Progenitor cell of endocrine pancreas (in vitro differentiated cells): Measurements from ENCODE around the gene PPP2R5C. TPM values are rescaled to one million over a fixed set of nuclear protein-coding genes. Genes with fewer than 3 reads are reported as not detected.

Experiments used
- DNase-seq: peaks from one replicate; pipeline ENCODE4 v3.0.0; 2021; ENCODE audit warnings: low spot score; ENCODE audit not compliant: unreplicated experiment
- H3K27ac Mint-ChIP-seq: 2 replicates; pipeline ENCODE4 v1.8.0; 2021; ENCODE audit warnings: mild to moderate bottlenecking, moderate library complexity, mixed read lengths
- H3K27me3 Mint-ChIP-seq: 2 replicates; pipeline ENCODE4 v1.8.0; 2021; ENCODE audit warnings: mixed read lengths
- H3K36me3 Mint-ChIP-seq: 2 replicates; pipeline ENCODE4 v1.8.0; 2022; ENCODE audit warnings: mixed read lengths; ENCODE audit not compliant: insufficient read depth
- H3K4me1 Mint-ChIP-seq: 2 replicates; pipeline ENCODE4 v1.8.0; 2021; ENCODE audit warnings: low read depth, mixed read lengths
- H3K4me3 Mint-ChIP-seq: 2 replicates; pipeline ENCODE4 v1.8.0; 2021; ENCODE audit warnings: low read depth, mild to moderate bottlenecking, moderate library complexity, mixed read lengths
- H3K9me3 Mint-ChIP-seq: 2 replicates; pipeline ENCODE4 v1.8.0; 2021; ENCODE audit warnings: low read depth, mixed read lengths
- total RNA-seq: library from RNA; stranded (reverse); gene quantifications from 2 replicates; pipeline ENCODE4 v1.2.1, GENCODE V29; 2021
- TF ChIP-seq, protein P1 (sequence below): fragments of 200-600 bp; sonication (generic); IDR thresholded peaks from one replicate; pipeline ENCODE4 v1.5.0; 2021; ENCODE audit warnings: antibody characterized with exemption, mild to moderate bottlenecking; ENCODE audit not compliant: unreplicated experiment

The PPP2R5C gene
- total RNA-seq, 1 donor from 2014 or later: 120 TPM

DNA sequence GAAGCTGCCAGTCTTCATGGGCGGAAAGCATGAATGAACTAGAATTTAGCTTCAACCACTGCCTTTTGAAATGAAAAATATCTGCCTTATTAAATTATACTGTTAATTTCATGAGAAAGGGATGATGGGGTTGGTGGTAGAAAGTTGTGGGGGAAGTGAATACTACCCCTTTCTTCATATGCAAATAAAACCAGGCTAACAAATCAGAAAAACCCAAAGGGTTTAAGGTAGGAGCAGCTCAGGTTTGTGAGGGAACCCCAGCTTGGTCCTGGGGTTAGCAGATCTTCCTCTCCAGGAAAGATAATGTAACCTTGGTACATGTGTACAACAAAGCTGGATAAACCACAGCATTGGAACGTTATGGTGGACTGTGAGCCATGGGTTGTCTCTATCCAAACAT, 84.0 kb downstream of the PPP2R5C start:
- Mint-ChIP-seq H3K27ac (no peak overlapping the region), H3K9me3 (no peaks in the 10 kb centered on the region), H3K4me3 (no peak overlapping the region), H3K36me3 (peaks cover 6% of the 10 kb centered on the region), H3K4me1 (peaks cover 5% of the 10 kb centered on the region), H3K27me3 (no peaks in the 10 kb centered on the region)
- TF ChIP-seq, protein P1, sequence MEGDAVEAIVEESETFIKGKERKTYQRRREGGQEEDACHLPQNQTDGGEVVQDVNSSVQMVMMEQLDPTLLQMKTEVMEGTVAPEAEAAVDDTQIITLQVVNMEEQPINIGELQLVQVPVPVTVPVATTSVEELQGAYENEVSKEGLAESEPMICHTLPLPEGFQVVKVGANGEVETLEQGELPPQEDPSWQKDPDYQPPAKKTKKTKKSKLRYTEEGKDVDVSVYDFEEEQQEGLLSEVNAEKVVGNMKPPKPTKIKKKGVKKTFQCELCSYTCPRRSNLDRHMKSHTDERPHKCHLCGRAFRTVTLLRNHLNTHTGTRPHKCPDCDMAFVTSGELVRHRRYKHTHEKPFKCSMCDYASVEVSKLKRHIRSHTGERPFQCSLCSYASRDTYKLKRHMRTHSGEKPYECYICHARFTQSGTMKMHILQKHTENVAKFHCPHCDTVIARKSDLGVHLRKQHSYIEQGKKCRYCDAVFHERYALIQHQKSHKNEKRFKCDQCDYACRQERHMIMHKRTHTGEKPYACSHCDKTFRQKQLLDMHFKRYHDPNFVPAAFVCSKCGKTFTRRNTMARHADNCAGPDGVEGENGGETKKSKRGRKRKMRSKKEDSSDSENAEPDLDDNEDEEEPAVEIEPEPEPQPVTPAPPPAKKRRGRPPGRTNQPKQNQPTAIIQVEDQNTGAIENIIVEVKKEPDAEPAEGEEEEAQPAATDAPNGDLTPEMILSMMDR: no peak
- no peak for DNase-seq

DNA sequence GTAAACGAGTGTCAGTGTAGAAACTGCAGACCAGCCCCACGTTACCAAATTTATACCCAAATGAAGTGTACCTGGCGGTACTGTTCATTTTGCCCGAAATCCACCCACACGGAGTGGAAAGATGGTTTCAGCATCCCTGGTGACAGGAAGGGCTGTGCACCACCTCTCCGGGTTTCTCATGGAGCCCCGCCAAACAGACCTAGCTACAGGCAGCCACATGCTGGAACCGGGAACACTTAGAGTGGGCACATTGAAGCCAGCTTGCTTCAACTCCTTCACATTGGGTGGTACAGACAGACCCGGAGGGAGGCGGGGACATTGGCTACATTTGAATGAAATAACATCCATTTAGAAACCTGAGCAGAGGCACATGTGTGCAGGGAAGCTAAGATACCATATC, 84.4 kb downstream of the PPP2R5C start:
- Mint-ChIP-seq H3K27ac (no peak overlapping the region), H3K4me1 (peaks cover 5% of the 10 kb centered on the region), H3K36me3 (peaks cover 6% of the 10 kb centered on the region), H3K9me3 (no peaks in the 10 kb centered on the region), H3K4me3 (no peak overlapping the region), H3K27me3 (no peaks in the 10 kb centered on the region)
- DNase-seq: no peak
- TF ChIP-seq, protein P1: no peak

- Mint-ChIP-seq H3K36me3 (no peaks in the 10 kb centered on the region), H3K27me3 (no peaks in the 10 kb centered on the region), H3K27ac (no peak overlapping the region), H3K4me3 (no peak overlapping the region), H3K4me1 (peaks cover 5% of the 10 kb centered on the region), H3K9me3 (no peaks in the 10 kb centered on the region)
- no peak for DNase-seq
- TF ChIP-seq, protein P1: no peak
These were observed 87.6 kb downstream of the PPP2R5C start for GRCh38 chr14:101849125-101849524.

GRCh38 chr14:101849640-101850039, 88.1 kb downstream of the PPP2R5C start:
- H3K4me1 Mint-ChIP-seq: peaks cover 7% of the 10 kb centered on the region
- no peaks in the 10 kb centered on the region for H3K36me3 Mint-ChIP-seq
- no peak for DNase-seq
- H3K4me3 Mint-ChIP-seq: no peak overlapping the region
- no peaks in the 10 kb centered on the region for H3K9me3 Mint-ChIP-seq
- no peaks in the 10 kb centered on the region for H3K27me3 Mint-ChIP-seq
- H3K27ac Mint-ChIP-seq: no peak overlapping the region
- TF ChIP-seq, protein P1: no peak

DNA sequence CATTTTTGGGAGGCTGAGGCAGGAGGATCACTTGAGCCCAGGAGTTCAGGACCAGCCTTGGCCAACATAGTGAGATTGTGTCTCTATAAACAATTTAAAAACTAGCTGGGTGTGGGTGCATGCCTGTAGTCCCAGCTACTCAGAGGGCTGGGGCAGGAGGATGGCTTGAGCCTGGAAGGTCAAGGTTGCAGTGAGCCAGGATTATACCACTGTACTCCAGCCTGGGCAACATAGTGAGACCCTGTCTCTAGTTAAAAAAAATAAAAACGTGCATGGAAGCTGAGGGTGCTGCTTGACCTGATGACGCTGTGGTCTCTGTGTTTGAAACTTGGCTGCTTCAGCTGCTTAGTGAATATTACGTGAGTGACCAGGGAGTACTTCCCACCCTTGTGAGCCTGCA, 89.7 kb downstream of the PPP2R5C start:
- peaks cover 7% of the 10 kb centered on the region for H3K4me1 Mint-ChIP-seq
- no peak overlapping the region for H3K27ac Mint-ChIP-seq
- no peak overlapping the region for H3K4me3 Mint-ChIP-seq
- H3K36me3 Mint-ChIP-seq: no peaks in the 10 kb centered on the region
- TF ChIP-seq, protein P1: no peak
- no peaks in the 10 kb centered on the region for H3K27me3 Mint-ChIP-seq
- DNase-seq: no peak
- no peaks in the 10 kb centered on the region for H3K9me3 Mint-ChIP-seq
